HEK293 (cell line): ENCODE results near the gene HOXA3.

Source experiments
- BCL11A ChIP-seq: fragments of 450-650 bp; formaldehyde crosslinking; IDR thresholded peaks from 2 replicates; pipeline ENCODE4 v1.5.1; 2016; ENCODE audit warnings: low read depth, missing biosample characterization, missing genetic modification characterization
- EGR2 ChIP-seq: fragments of 450-650 bp; formaldehyde crosslinking; IDR thresholded peaks from 2 replicates; pipeline ENCODE4 v1.5.1; 2016; ENCODE audit warnings: low read depth, missing biosample characterization, missing genetic modification characterization
- FEZF1 ChIP-seq: fragments of 450-650 bp; formaldehyde crosslinking; IDR thresholded peaks from 2 replicates; pipeline ENCODE4 v1.5.1; 2016; ENCODE audit warnings: missing biosample characterization, missing genetic modification characterization
- GFI1B ChIP-seq: fragments of 450-650 bp; formaldehyde crosslinking; IDR thresholded peaks from 2 replicates; pipeline ENCODE4 v1.5.1; 2016; ENCODE audit warnings: missing biosample characterization, missing genetic modification characterization
- GLI4 ChIP-seq: fragments of 450-650 bp; formaldehyde crosslinking; IDR thresholded peaks from 2 replicates; pipeline ENCODE4 v1.5.1; 2016; ENCODE audit warnings: missing biosample characterization, missing genetic modification characterization
- KLF1 ChIP-seq: fragments of 450-650 bp; formaldehyde crosslinking; IDR thresholded peaks from 2 replicates; pipeline ENCODE4 v1.5.1; 2016; ENCODE audit warnings: missing biosample characterization, missing genetic modification characterization
- KLF9 ChIP-seq: fragments of 450-650 bp; formaldehyde crosslinking; IDR thresholded peaks from 2 replicates; pipeline ENCODE4 v1.5.1; 2016; ENCODE audit warnings: missing biosample characterization, missing genetic modification characterization, low read depth
- OVOL3 ChIP-seq: fragments of 450-650 bp; formaldehyde crosslinking; IDR thresholded peaks from 2 replicates; pipeline ENCODE4 v1.5.1; 2016; ENCODE audit warnings: missing biosample characterization, missing genetic modification characterization
- PRDM6 ChIP-seq: fragments of 450-650 bp; formaldehyde crosslinking; IDR thresholded peaks from 2 replicates; pipeline ENCODE4 v1.5.1; 2017; ENCODE audit warnings: missing biosample characterization, missing genetic modification characterization
- RBAK ChIP-seq: fragments of 450-650 bp; formaldehyde crosslinking; IDR thresholded peaks from 2 replicates; pipeline ENCODE4 v1.5.1; 2016; ENCODE audit warnings: missing biosample characterization, missing genetic modification characterization
- WT1 ChIP-seq: fragments of 450-650 bp; formaldehyde crosslinking; IDR thresholded peaks from 2 replicates; pipeline ENCODE4 v1.5.1; 2016; ENCODE audit warnings: missing biosample characterization, missing genetic modification characterization
- ZBTB8A ChIP-seq: fragments of 450-650 bp; formaldehyde crosslinking; IDR thresholded peaks from 2 replicates; pipeline ENCODE4 v1.5.1; 2016; ENCODE audit warnings: missing biosample characterization, missing genetic modification characterization
- ZFP41 ChIP-seq: fragments of 450-650 bp; formaldehyde crosslinking; IDR thresholded peaks from 2 replicates; pipeline ENCODE4 v1.5.1; 2016; ENCODE audit warnings: missing biosample characterization, missing genetic modification characterization, borderline replicate concordance
- ZNF138 ChIP-seq: fragments of 450-650 bp; formaldehyde crosslinking; IDR thresholded peaks from 2 replicates; pipeline ENCODE4 v1.5.1; 2016; ENCODE audit warnings: missing biosample characterization, missing genetic modification characterization, borderline replicate concordance
- ZNF202 ChIP-seq: fragments of 450-650 bp; formaldehyde crosslinking; IDR thresholded peaks from 2 replicates; pipeline ENCODE4 v1.5.1; 2016; ENCODE audit warnings: missing biosample characterization, missing genetic modification characterization, borderline replicate concordance
- ZNF223 ChIP-seq: fragments of 450-650 bp; formaldehyde crosslinking; IDR thresholded peaks from 2 replicates; pipeline ENCODE4 v1.5.1; 2016; ENCODE audit warnings: missing biosample characterization, missing genetic modification characterization
- ZNF292 ChIP-seq: fragments of 450-650 bp; formaldehyde crosslinking; IDR thresholded peaks from 2 replicates; pipeline ENCODE4 v1.5.1; 2016; ENCODE audit warnings: low read depth, missing biosample characterization, missing genetic modification characterization, borderline replicate concordance
- ZNF341 ChIP-seq: fragments of 450-650 bp; formaldehyde crosslinking; IDR thresholded peaks from 2 replicates; pipeline ENCODE4; 2016; ENCODE audit warnings: low read depth, missing biosample characterization, missing genetic modification characterization
- ZNF521 ChIP-seq: fragments of 450-650 bp; formaldehyde crosslinking; IDR thresholded peaks from 2 replicates; pipeline ENCODE4 v1.5.1; 2017; ENCODE audit warnings: missing biosample characterization, mild to moderate bottlenecking, missing genetic modification characterization
- ZNF677 ChIP-seq: fragments of 450-650 bp; IDR thresholded peaks from 2 replicates; pipeline ENCODE4 v1.5.0; 2018; ENCODE audit warnings: missing biosample characterization, mild to moderate bottlenecking, missing genetic modification characterization, moderate library complexity
- ZNF76 ChIP-seq: fragments of 450-650 bp; formaldehyde crosslinking; IDR thresholded peaks from 2 replicates; pipeline ENCODE4; 2016; ENCODE audit warnings: low read depth, missing biosample characterization, missing genetic modification characterization, borderline replicate concordance
- ZNF768 ChIP-seq: fragments of 450-650 bp; formaldehyde crosslinking; IDR thresholded peaks from 2 replicates; pipeline ENCODE4 v1.5.1; 2018; ENCODE audit warnings: missing biosample characterization, mild to moderate bottlenecking, missing genetic modification characterization
- ZNF791 ChIP-seq: fragments of 450-650 bp; formaldehyde crosslinking; IDR thresholded peaks from 2 replicates; pipeline ENCODE4 v1.5.1; 2016; ENCODE audit warnings: missing biosample characterization, missing genetic modification characterization
- TF ChIP-seq, protein P1 (sequence below): fragments of 450-650 bp; formaldehyde crosslinking; IDR thresholded peaks from 2 replicates; pipeline ENCODE4 v1.5.1; 2016; ENCODE audit warnings: missing biosample characterization, missing genetic modification characterization
- TF ChIP-seq, protein P2 (sequence below): fragments of 450-650 bp; formaldehyde crosslinking; IDR thresholded peaks from 2 replicates; pipeline ENCODE4 v1.5.0; 2017; ENCODE audit warnings: missing biosample characterization, missing genetic modification characterization, borderline replicate concordance
- TF ChIP-seq, protein P3 (sequence below): fragments of 450-650 bp; formaldehyde crosslinking; IDR thresholded peaks from 2 replicates; pipeline ENCODE4 v1.5.1; 2016; ENCODE audit warnings: missing biosample characterization, missing genetic modification characterization
- TF ChIP-seq, protein P4 (sequence below): fragments of 450-650 bp; formaldehyde crosslinking; conservative IDR thresholded peaks from 2 replicates; pipeline ENCODE4 v1.5.1; 2016; ENCODE audit warnings: low read depth, missing biosample characterization, missing genetic modification characterization

Gene HOXA3

GRCh38 chr7:27189295-27189996 lies 37.1 kb upstream of the HOXA3 start (continued):
- TF ChIP-seq, protein P1, sequence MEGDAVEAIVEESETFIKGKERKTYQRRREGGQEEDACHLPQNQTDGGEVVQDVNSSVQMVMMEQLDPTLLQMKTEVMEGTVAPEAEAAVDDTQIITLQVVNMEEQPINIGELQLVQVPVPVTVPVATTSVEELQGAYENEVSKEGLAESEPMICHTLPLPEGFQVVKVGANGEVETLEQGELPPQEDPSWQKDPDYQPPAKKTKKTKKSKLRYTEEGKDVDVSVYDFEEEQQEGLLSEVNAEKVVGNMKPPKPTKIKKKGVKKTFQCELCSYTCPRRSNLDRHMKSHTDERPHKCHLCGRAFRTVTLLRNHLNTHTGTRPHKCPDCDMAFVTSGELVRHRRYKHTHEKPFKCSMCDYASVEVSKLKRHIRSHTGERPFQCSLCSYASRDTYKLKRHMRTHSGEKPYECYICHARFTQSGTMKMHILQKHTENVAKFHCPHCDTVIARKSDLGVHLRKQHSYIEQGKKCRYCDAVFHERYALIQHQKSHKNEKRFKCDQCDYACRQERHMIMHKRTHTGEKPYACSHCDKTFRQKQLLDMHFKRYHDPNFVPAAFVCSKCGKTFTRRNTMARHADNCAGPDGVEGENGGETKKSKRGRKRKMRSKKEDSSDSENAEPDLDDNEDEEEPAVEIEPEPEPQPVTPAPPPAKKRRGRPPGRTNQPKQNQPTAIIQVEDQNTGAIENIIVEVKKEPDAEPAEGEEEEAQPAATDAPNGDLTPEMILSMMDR = peak; percentile 37; the same call in 1 of the 2 replicates
- TF ChIP-seq ZNF292 (tag by site-specific recombination) (no peak), ZBTB8A (peak; percentile 41), ZNF521 (tag by site-specific recombination) (no peak), ZNF341 (no peak), PRDM6 (no peak), ZNF677 (tag by site-specific recombination) (no peak), WT1 (tag by site-specific recombination) (peak; percentile 55), OVOL3 (no peak), FEZF1 (peak; percentile 12; the same call in 1 of the 2 replicates), ZNF768 (tag by site-specific recombination) (no peak), GFI1B (tag by site-specific recombination) (0 out of 2 replicates have a peak, but pooled peaks have one; percentile 6), ZNF76 (tag by site-specific recombination) (no peak), GLI4 (tag by site-specific recombination) (no peak), BCL11A (tag by site-specific recombination) (no peak), ZNF138 (no peak), KLF9 (tag by site-specific recombination) (no peak), RBAK (tag by site-specific recombination) (no peak), ZNF223 (tag by site-specific recombination) (no peak), ZNF202 (no peak), EGR2 (tag by site-specific recombination) (0 out of 2 replicates have a peak, but pooled peaks have one; percentile 16), KLF1 (tag by site-specific recombination) (no peak), ZNF791 (tag by site-specific recombination) (no peak), ZFP41 (no peak)
- TF ChIP-seq, protein P2, sequence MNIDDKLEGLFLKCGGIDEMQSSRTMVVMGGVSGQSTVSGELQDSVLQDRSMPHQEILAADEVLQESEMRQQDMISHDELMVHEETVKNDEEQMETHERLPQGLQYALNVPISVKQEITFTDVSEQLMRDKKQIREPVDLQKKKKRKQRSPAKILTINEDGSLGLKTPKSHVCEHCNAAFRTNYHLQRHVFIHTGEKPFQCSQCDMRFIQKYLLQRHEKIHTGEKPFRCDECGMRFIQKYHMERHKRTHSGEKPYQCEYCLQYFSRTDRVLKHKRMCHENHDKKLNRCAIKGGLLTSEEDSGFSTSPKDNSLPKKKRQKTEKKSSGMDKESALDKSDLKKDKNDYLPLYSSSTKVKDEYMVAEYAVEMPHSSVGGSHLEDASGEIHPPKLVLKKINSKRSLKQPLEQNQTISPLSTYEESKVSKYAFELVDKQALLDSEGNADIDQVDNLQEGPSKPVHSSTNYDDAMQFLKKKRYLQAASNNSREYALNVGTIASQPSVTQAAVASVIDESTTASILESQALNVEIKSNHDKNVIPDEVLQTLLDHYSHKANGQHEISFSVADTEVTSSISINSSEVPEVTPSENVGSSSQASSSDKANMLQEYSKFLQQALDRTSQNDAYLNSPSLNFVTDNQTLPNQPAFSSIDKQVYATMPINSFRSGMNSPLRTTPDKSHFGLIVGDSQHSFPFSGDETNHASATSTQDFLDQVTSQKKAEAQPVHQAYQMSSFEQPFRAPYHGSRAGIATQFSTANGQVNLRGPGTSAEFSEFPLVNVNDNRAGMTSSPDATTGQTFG (tag by site-specific recombination) = no peak
- TF ChIP-seq, protein P3, sequence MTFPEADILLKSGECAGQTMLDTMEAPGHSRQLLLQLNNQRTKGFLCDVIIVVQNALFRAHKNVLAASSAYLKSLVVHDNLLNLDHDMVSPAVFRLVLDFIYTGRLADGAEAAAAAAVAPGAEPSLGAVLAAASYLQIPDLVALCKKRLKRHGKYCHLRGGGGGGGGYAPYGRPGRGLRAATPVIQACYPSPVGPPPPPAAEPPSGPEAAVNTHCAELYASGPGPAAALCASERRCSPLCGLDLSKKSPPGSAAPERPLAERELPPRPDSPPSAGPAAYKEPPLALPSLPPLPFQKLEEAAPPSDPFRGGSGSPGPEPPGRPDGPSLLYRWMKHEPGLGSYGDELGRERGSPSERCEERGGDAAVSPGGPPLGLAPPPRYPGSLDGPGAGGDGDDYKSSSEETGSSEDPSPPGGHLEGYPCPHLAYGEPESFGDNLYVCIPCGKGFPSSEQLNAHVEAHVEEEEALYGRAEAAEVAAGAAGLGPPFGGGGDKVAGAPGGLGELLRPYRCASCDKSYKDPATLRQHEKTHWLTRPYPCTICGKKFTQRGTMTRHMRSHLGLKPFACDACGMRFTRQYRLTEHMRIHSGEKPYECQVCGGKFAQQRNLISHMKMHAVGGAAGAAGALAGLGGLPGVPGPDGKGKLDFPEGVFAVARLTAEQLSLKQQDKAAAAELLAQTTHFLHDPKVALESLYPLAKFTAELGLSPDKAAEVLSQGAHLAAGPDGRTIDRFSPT (tag by site-specific recombination) = peak; percentile 51; the same call in 1 of the 2 replicates
- TF ChIP-seq, protein P4, sequence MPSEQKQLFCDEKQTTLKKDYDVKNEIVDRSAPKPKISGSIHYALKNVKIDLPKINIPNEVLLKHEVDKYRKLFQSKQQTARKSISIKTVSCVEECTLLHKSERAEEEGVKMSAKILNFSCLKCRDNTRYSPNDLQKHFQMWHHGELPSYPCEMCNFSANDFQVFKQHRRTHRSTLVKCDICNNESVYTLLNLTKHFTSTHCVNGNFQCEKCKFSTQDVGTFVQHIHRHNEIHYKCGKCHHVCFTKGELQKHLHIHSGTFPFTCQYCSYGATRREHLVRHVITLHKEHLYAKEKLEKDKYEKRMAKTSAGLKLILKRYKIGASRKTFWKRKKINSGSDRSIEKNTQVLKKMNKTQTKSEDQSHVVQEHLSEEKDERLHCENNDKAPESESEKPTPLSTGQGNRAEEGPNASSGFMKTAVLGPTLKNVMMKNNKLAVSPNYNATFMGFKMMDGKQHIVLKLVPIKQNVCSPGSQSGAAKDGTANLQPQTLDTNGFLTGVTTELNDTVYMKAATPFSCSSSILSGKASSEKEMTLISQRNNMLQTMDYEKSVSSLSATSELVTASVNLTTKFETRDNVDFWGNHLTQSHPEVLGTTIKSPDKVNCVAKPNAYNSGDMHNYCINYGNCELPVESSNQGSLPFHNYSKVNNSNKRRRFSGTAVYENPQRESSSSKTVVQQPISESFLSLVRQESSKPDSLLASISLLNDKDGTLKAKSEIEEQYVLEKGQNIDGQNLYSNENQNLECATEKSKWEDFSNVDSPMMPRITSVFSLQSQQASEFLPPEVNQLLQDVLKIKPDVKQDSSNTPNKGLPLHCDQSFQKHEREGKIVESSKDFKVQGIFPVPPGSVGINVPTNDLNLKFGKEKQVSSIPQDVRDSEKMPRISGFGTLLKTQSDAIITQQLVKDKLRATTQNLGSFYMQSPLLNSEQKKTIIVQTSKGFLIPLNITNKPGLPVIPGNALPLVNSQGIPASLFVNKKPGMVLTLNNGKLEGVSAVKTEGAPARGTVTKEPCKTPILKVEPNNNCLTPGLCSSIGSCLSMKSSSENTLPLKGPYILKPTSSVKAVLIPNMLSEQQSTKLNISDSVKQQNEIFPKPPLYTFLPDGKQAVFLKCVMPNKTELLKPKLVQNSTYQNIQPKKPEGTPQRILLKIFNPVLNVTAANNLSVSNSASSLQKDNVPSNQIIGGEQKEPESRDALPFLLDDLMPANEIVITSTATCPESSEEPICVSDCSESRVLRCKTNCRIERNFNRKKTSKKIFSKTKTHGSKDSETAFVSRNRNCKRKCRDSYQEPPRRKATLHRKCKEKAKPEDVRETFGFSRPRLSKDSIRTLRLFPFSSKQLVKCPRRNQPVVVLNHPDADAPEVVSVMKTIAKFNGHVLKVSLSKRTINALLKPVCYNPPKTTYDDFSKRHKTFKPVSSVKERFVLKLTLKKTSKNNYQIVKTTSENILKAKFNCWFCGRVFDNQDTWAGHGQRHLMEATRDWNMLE (tag by site-specific recombination) = no peak
